HEK293 (cell line): Measurements from ENCODE around the gene MSMP.

Experiments used
- CTCF ChIA-PET: fragments of 350-600 bp; formaldehyde crosslinking; extraction: SDS; loops from one replicate; lab custom pipeline; 2021; ENCODE audit warnings: antibody characterized with exemption; lab: Yijun Ruan, JAX
- POLR2A ChIA-PET: fragments of 300-600 bp; formaldehyde crosslinking; extraction: SDS; loops from one replicate; lab custom pipeline; 2020; ENCODE audit warnings: antibody characterized with exemption, inconsistent platforms; lab: Yijun Ruan, JAX
- H3K27ac ChIP-seq: fragments of 200-500 bp; sonication (Bioruptor generic); 2 replicates; pipeline ENCODE4 v1.5.1; 2014; ENCODE audit warnings: low read depth, low read length, control low read depth, inconsistent platforms; ENCODE audit errors: extremely low read depth
- H3K36me3 ChIP-seq, 2 experiments: fragments of 200-500 bp in 1 of 2; sonication (Bioruptor generic) in 1 of 2; 1 replicate in 1 of 2; 2 replicates in 1 of 2; pipeline ENCODE4 v1.5.1; 2014 to 2017; ENCODE audit warnings: inconsistent platforms in 2 of 2, low read length in 2 of 2; ENCODE audit not compliant: control insufficient read depth in 2 of 2, insufficient read depth in 1 of 2
- H3K4me1 ChIP-seq: fragments of 200-500 bp; sonication (Bioruptor generic); 2 replicates; pipeline ENCODE4 v1.5.1; 2014; ENCODE audit warnings: mild to moderate bottlenecking, low read length, inconsistent platforms; ENCODE audit not compliant: control insufficient read depth, insufficient read depth
- H3K4me3 ChIP-seq: 2 replicates; pipeline ENCODE4 v1.5.1; 2011; ENCODE audit warnings: low read depth, mild to moderate bottlenecking, control low read depth, low read length, moderate library complexity
- H3K9me3 ChIP-seq: fragments of 200-500 bp; sonication (Bioruptor generic); 2 replicates; pipeline ENCODE4 v1.5.1; 2014; ENCODE audit warnings: low read depth, low read length, inconsistent platforms; ENCODE audit not compliant: control insufficient read depth, insufficient read depth
- FEZF1 ChIP-seq: fragments of 450-650 bp; formaldehyde crosslinking; IDR thresholded peaks from 2 replicates; pipeline ENCODE4 v1.5.1; 2016; ENCODE audit warnings: missing biosample characterization, missing genetic modification characterization
- GFI1B ChIP-seq: fragments of 450-650 bp; formaldehyde crosslinking; IDR thresholded peaks from 2 replicates; pipeline ENCODE4 v1.5.1; 2016; ENCODE audit warnings: missing biosample characterization, missing genetic modification characterization
- IKZF3 ChIP-seq: fragments of 450-650 bp; IDR thresholded peaks from 2 replicates; pipeline ENCODE4 v1.5.0; 2018; ENCODE audit warnings: missing biosample characterization, mild to moderate bottlenecking, missing genetic modification characterization, moderate library complexity
- OVOL3 ChIP-seq: fragments of 450-650 bp; formaldehyde crosslinking; IDR thresholded peaks from 2 replicates; pipeline ENCODE4 v1.5.1; 2016; ENCODE audit warnings: missing biosample characterization, missing genetic modification characterization
- ZFP69B ChIP-seq: fragments of 450-650 bp; formaldehyde crosslinking; IDR thresholded peaks from 2 replicates; pipeline ENCODE4 v1.5.1; 2016; ENCODE audit warnings: missing biosample characterization, missing genetic modification characterization
- ZIC2 ChIP-seq: fragments of 450-650 bp; formaldehyde crosslinking; IDR thresholded peaks from 2 replicates; pipeline ENCODE4 v1.5.1; 2016; ENCODE audit warnings: missing biosample characterization, missing genetic modification characterization
- ZNF350 ChIP-seq: fragments of 450-650 bp; formaldehyde crosslinking; IDR thresholded peaks from 2 replicates; pipeline ENCODE4 v1.5.0; 2017; ENCODE audit warnings: missing biosample characterization, mild to moderate bottlenecking, missing genetic modification characterization
- ZNF48 ChIP-seq: fragments of 450-650 bp; formaldehyde crosslinking; IDR thresholded peaks from 2 replicates; pipeline ENCODE4 v1.5.1; 2016; ENCODE audit warnings: missing biosample characterization, missing genetic modification characterization
- ZNF555 ChIP-seq: fragments of 450-650 bp; formaldehyde crosslinking; conservative IDR thresholded peaks from 2 replicates; pipeline ENCODE4 v1.5.1; 2017; ENCODE audit warnings: missing biosample characterization, mild to moderate bottlenecking, missing genetic modification characterization, inconsistent platforms
- ZNF560 ChIP-seq: fragments of 450-650 bp; formaldehyde crosslinking; IDR thresholded peaks from 2 replicates; pipeline ENCODE4 v1.5.1; 2017; ENCODE audit warnings: missing biosample characterization, missing genetic modification characterization, borderline replicate concordance
- ZNF664 ChIP-seq: fragments of 450-650 bp; formaldehyde crosslinking; IDR thresholded peaks from 2 replicates; pipeline ENCODE4 v1.5.1; 2016; ENCODE audit warnings: missing biosample characterization, missing genetic modification characterization
- ZNF677 ChIP-seq: fragments of 450-650 bp; IDR thresholded peaks from 2 replicates; pipeline ENCODE4 v1.5.0; 2018; ENCODE audit warnings: missing biosample characterization, mild to moderate bottlenecking, missing genetic modification characterization, moderate library complexity
- ZNF701 ChIP-seq: fragments of 450-650 bp; formaldehyde crosslinking; IDR thresholded peaks from 2 replicates; pipeline ENCODE4 v1.5.1; 2016; ENCODE audit warnings: missing biosample characterization, missing genetic modification characterization
- ZNF785 ChIP-seq: fragments of 450-650 bp; formaldehyde crosslinking; IDR thresholded peaks from 2 replicates; pipeline ENCODE4 v1.5.1; 2016; ENCODE audit warnings: missing biosample characterization, missing genetic modification characterization
- ZNF791 ChIP-seq: fragments of 450-650 bp; formaldehyde crosslinking; IDR thresholded peaks from 2 replicates; pipeline ENCODE4 v1.5.1; 2016; ENCODE audit warnings: missing biosample characterization, missing genetic modification characterization
- TF ChIP-seq, protein P1 (sequence below): fragments of 450-650 bp; IDR thresholded peaks from 2 replicates; pipeline ENCODE4 v1.5.1; 2018; ENCODE audit warnings: missing biosample characterization, missing genetic modification characterization
- TF ChIP-seq, protein P2 (sequence below): fragments of 450-650 bp; formaldehyde crosslinking; IDR thresholded peaks from 2 replicates; pipeline ENCODE4 v1.5.1; 2016; ENCODE audit warnings: missing biosample characterization, missing genetic modification characterization
- TF ChIP-seq, protein P3 (sequence below): fragments of 450-650 bp; formaldehyde crosslinking; IDR thresholded peaks from 2 replicates; pipeline ENCODE4 v1.5.1; 2017; ENCODE audit warnings: missing biosample characterization, missing genetic modification characterization
- TF ChIP-seq, protein P4 (sequence below): fragments of 450-650 bp; formaldehyde crosslinking; IDR thresholded peaks from 2 replicates; pipeline ENCODE4 v1.5.1; 2016; ENCODE audit warnings: missing biosample characterization, missing genetic modification characterization
- TF ChIP-seq, protein P5 (sequence below): fragments of 450-650 bp; formaldehyde crosslinking; IDR thresholded peaks from 2 replicates; pipeline ENCODE4 v1.5.1; 2016; ENCODE audit warnings: missing biosample characterization, missing genetic modification characterization
- TF ChIP-seq, protein P6 (sequence below): fragments of 450-650 bp; formaldehyde crosslinking; IDR thresholded peaks from 2 replicates; pipeline ENCODE4 v1.5.1; 2016; ENCODE audit warnings: missing biosample characterization, missing genetic modification characterization

MSMP gene

DNA sequence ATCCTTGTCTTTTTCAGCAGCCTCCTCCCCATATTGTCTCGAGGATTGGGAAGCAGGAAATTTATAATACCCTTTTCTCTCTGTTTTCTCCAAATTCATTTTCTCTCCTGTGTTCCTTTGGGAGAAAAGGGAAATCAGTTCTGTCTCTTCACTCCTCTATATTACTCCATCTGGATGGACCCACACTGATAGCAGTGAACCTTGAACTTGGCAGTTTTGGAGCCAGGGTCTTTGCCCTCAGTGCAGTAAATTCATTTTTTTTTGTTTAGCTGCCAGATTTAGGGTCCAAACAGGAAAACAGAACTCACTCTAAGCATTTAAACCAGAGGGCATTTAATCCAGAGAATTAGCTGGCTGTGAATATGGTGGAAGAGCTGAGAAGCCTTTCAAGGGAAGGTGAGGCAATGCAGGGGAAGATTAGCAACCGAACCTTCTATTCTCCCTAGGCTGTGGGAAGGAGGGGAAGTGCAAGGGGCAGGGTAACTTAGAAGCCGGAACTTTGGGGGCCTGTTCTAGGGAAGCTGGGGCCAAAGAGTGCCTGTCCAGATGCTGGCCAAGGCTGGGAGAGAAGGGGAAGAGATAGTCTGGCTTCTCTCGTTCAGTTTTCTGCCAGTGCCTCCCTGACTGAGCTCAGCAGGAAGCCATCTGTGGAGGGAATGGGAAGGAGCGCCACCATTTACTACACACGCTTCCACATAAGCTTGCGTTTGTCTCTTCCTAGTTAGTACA, 21.0 kb upstream of the MSMP start (continued):
- TF ChIP-seq ZIC2 (peak; percentile 46), ZNF48 (no peak), ZNF785 (no peak), GFI1B (tag by site-specific recombination) (no peak), ZNF791 (tag by site-specific recombination) (no peak), ZNF664 (tag by site-specific recombination) (no peak), ZFP69B (no peak), IKZF3 (tag by site-specific recombination) (peak; percentile 33; the same call in 1 of the 2 replicates), ZNF701 (tag by site-specific recombination) (no peak), FEZF1 (tag by site-specific recombination) (no peak)
- TF ChIP-seq, protein P1, sequence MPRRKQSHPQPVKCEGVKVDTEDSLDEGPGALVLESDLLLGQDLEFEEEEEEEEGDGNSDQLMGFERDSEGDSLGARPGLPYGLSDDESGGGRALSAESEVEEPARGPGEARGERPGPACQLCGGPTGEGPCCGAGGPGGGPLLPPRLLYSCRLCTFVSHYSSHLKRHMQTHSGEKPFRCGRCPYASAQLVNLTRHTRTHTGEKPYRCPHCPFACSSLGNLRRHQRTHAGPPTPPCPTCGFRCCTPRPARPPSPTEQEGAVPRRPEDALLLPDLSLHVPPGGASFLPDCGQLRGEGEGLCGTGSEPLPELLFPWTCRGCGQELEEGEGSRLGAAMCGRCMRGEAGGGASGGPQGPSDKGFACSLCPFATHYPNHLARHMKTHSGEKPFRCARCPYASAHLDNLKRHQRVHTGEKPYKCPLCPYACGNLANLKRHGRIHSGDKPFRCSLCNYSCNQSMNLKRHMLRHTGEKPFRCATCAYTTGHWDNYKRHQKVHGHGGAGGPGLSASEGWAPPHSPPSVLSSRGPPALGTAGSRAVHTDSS (tag by site-specific recombination): no peak

DNA sequence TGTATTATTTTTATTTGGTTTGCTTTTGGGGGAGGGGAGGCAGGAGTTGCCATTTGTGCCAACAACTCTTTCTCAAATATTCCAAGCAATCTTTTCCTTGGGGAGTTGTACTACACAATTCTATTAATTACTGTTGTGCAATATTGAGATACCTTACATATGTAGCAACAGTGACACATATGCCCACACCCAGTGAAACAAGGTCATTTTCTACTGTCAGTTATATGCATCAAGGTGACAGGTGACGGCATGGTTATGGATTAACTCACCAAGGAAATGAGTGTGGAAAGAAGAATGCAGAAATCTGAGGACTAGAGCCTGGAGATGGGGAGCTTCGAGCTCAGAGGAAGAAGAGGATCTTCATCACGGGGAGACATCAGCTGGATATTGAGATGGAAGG, 17.9 kb upstream of the MSMP start:
- no peak overlapping the region for H3K27ac ChIP-seq
- no peak overlapping the region for H3K4me3 ChIP-seq
- H3K36me3 ChIP-seq: no peaks in the 10 kb centered on the region
- peaks cover 18% of the 10 kb centered on the region for H3K4me1 ChIP-seq
- ChIA-PET CTCF (interaction anchor here (0.9 to 2.8 kb wide), 6 partner anchors 10 to 183 kb away, joined by 3 to 18 read pairs (median 4); no protein-coding TSS in a partner anchor), POLR2A (no interaction called here)
- H3K9me3 ChIP-seq: no peaks in the 10 kb centered on the region
- TF ChIP-seq, protein P2, sequence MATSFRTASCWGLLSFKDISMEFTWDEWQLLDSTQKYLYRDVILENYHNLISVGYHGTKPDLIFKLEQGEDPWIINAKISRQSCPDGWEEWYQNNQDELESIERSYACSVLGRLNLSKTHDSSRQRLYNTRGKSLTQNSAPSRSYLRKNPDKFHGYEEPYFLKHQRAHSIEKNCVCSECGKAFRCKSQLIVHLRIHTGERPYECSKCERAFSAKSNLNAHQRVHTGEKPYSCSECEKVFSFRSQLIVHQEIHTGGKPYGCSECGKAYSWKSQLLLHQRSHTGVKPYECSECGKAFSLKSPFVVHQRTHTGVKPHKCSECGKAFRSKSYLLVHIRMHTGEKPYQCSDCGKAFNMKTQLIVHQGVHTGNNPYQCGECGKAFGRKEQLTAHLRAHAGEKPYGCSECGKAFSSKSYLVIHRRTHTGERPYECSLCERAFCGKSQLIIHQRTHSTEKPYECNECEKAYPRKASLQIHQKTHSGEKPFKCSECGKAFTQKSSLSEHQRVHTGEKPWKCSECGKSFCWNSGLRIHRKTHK (tag by site-specific recombination): no peak
- TF ChIP-seq ZNF560 (tag by site-specific recombination) (no peak), ZNF350 (no peak), ZNF555 (no peak), OVOL3 (tag by site-specific recombination) (no peak), ZNF677 (tag by site-specific recombination) (no peak)
- TF ChIP-seq, protein P3, sequence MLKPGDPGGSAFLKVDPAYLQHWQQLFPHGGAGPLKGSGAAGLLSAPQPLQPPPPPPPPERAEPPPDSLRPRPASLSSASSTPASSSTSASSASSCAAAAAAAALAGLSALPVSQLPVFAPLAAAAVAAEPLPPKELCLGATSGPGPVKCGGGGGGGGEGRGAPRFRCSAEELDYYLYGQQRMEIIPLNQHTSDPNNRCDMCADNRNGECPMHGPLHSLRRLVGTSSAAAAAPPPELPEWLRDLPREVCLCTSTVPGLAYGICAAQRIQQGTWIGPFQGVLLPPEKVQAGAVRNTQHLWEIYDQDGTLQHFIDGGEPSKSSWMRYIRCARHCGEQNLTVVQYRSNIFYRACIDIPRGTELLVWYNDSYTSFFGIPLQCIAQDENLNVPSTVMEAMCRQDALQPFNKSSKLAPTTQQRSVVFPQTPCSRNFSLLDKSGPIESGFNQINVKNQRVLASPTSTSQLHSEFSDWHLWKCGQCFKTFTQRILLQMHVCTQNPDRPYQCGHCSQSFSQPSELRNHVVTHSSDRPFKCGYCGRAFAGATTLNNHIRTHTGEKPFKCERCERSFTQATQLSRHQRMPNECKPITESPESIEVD: 0 out of 2 replicates have a peak, but pooled peaks have one; percentile 2
- TF ChIP-seq, protein P4, sequence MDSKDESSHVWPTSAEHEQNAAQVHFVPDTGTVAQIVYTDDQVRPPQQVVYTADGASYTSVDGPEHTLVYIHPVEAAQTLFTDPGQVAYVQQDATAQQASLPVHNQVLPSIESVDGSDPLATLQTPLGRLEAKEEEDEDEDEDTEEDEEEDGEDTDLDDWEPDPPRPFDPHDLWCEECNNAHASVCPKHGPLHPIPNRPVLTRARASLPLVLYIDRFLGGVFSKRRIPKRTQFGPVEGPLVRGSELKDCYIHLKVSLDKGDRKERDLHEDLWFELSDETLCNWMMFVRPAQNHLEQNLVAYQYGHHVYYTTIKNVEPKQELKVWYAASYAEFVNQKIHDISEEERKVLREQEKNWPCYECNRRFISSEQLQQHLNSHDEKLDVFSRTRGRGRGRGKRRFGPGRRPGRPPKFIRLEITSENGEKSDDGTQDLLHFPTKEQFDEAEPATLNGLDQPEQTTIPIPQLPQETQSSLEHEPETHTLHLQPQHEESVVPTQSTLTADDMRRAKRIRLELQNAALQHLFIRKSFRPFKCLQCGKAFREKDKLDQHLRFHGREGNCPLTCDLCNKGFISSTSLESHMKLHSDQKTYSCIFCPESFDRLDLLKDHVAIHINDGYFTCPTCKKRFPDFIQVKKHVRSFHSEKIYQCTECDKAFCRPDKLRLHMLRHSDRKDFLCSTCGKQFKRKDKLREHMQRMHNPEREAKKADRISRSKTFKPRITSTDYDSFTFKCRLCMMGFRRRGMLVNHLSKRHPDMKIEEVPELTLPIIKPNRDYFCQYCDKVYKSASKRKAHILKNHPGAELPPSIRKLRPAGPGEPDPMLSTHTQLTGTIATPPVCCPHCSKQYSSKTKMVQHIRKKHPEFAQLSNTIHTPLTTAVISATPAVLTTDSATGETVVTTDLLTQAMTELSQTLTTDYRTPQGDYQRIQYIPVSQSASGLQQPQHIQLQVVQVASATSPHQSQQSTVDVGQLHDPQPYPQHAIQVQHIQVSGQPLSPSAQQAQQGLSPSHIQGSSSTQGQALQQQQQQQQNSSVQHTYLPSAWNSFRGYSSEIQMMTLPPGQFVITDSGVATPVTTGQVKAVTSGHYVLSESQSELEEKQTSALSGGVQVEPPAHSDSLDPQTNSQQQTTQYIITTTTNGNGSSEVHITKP (tag by site-specific recombination): no peak
- TF ChIP-seq, protein P5, sequence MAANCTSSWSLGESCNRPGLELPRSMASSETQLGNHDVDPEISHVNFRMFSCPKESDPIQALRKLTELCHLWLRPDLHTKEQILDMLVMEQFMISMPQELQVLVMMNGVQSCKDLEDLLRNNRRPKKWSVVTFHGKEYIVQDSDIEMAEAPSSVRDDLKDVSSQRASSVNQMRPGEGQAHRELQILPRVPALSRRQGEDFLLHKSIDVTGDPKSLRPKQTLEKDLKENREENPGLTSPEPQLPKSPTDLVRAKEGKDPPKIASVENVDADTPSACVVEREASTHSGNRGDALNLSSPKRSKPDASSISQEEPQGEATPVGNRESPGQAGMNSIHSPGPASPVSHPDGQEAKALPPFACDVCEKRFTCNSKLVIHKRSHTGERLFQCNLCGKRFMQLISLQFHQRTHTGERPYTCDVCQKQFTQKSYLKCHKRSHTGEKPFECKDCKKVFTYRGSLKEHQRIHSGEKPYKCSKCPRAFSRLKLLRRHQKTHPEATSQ (tag by site-specific recombination): no peak
- TF ChIP-seq, protein P1 (tag by site-specific recombination): peak; percentile 28; the same call in 1 of the 2 replicates
- TF ChIP-seq, protein P6, sequence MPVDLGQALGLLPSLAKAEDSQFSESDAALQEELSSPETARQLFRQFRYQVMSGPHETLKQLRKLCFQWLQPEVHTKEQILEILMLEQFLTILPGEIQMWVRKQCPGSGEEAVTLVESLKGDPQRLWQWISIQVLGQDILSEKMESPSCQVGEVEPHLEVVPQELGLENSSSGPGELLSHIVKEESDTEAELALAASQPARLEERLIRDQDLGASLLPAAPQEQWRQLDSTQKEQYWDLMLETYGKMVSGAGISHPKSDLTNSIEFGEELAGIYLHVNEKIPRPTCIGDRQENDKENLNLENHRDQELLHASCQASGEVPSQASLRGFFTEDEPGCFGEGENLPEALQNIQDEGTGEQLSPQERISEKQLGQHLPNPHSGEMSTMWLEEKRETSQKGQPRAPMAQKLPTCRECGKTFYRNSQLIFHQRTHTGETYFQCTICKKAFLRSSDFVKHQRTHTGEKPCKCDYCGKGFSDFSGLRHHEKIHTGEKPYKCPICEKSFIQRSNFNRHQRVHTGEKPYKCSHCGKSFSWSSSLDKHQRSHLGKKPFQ (tag by site-specific recombination): no peak
